ENCODE results near the gene SLC25A38. TPM values are rescaled to one million over a fixed set of nuclear protein-coding genes. Genes with fewer than 3 reads are reported as not detected.

The SLC25A38 gene
- total RNA-seq, 1 donor from 2014 or later = 21.0 TPM

- Histone ChIP-seq H3K27me3 (ENCODE audit: low read depth) (no peaks in the 10 kb centered on the region), H3K4me3 (no peak overlapping the region), H3K36me3 (peaks cover 12% of the 10 kb centered on the region), H3K27ac (replicated peaks) (no peak overlapping the region), H3K9me3 (replicated peaks) (no peaks in the 10 kb centered on the region), H3K4me1 (peaks cover 54% of the 10 kb centered on the region)
- DNase-seq = no peak
- TF ChIP-seq, protein P1, sequence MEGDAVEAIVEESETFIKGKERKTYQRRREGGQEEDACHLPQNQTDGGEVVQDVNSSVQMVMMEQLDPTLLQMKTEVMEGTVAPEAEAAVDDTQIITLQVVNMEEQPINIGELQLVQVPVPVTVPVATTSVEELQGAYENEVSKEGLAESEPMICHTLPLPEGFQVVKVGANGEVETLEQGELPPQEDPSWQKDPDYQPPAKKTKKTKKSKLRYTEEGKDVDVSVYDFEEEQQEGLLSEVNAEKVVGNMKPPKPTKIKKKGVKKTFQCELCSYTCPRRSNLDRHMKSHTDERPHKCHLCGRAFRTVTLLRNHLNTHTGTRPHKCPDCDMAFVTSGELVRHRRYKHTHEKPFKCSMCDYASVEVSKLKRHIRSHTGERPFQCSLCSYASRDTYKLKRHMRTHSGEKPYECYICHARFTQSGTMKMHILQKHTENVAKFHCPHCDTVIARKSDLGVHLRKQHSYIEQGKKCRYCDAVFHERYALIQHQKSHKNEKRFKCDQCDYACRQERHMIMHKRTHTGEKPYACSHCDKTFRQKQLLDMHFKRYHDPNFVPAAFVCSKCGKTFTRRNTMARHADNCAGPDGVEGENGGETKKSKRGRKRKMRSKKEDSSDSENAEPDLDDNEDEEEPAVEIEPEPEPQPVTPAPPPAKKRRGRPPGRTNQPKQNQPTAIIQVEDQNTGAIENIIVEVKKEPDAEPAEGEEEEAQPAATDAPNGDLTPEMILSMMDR (IDR thresholded peaks at IDR 0.05; ENCODE audit: borderline replicate concordance) = no peak
- intact Hi-C loops (cut with micrococcal nuclease) = no loop called here
These were observed 2.4 kb downstream of the SLC25A38 start for GRCh38 chr3:39385456-39386090.

DNA sequence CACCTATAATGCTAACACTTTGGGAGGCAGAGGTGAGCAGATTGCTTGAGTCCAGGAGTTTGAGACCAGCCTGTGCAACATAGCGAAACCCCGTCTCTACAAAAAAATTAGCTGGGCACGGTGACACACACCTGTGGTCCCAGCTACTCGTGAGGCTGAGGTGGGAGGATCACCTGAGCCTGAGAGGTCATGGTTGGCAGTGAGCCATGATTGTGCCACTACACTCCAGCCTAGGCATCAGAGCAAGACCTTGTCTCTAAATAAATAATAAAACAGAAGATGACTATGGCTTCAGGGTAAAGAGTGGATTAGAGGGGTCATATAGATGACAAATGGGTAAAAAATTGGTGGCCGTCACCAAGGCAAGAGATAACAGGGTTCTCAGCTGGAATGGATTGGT is 3.1 kb downstream of the SLC25A38 start:
- peaks cover 54% of the 10 kb centered on the region for H3K4me1 ChIP-seq
- H3K9me3 ChIP-seq (replicated peaks) = no peaks in the 10 kb centered on the region
- peaks cover 19% of the 10 kb centered on the region for H3K36me3 ChIP-seq
- intact Hi-C loops (cut with micrococcal nuclease) = no loop called here
- TF ChIP-seq, protein P1 (IDR thresholded peaks at IDR 0.05; ENCODE audit: borderline replicate concordance) = no peak
- no peak overlapping the region for H3K27ac ChIP-seq (replicated peaks)
- no peak for DNase-seq
- no peaks in the 10 kb centered on the region for H3K27me3 ChIP-seq (ENCODE audit: low read depth)
- H3K4me3 ChIP-seq = no peak overlapping the region

DNA sequence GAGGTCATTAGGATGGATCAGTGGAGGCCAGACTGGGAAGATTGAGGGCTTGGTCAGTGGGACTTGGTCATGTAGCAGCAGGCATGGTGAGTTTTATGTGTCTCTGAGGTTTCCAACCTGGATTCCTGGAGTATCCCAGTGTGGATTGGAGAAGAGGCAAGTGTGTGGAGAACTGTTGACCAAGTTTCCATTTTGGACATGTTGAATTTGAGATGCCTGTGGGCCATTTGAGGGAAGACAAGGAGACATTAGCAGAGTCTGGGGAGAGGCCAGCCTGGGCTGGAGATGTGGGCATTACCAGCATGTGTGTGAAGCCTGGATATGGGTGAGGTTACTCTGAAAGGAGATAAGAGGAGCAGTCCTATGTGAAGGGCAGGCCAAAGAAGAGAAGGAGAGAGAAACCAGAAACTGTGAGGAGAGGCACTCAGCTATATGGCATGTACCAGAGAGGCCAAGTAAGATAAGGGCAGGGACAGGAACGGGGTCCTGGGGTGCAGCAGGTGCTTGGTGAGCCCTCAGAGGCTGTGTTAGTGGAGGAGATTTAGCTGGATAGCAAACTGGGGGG is 4.3 kb downstream of the SLC25A38 start:
- no peak for DNase-seq
- H3K4me1 ChIP-seq = peaks cover 53% of the 10 kb centered on the region
- H3K27ac ChIP-seq (replicated peaks) = no peak overlapping the region
- no peaks in the 10 kb centered on the region for H3K9me3 ChIP-seq (replicated peaks)
- TF ChIP-seq, protein P1 (IDR thresholded peaks at IDR 0.05; ENCODE audit: borderline replicate concordance) = no peak
- intact Hi-C loops (cut with micrococcal nuclease) = no loop called here
- H3K27me3 ChIP-seq (ENCODE audit: low read depth) = no peaks in the 10 kb centered on the region
- H3K4me3 ChIP-seq = no peak overlapping the region
- peaks cover 31% of the 10 kb centered on the region for H3K36me3 ChIP-seq

- intact Hi-C loops (cut with micrococcal nuclease) = no loop called here
- Histone ChIP-seq H3K4me3 (no peak overlapping the region), H3K36me3 (peaks cover 38% of the 10 kb centered on the region), H3K27ac (replicated peaks) (no peak overlapping the region), H3K9me3 (replicated peaks) (no peaks in the 10 kb centered on the region), H3K4me1 (peaks cover 46% of the 10 kb centered on the region), H3K27me3 (ENCODE audit: low read depth) (no peaks in the 10 kb centered on the region)
- DNase-seq = no peak
- TF ChIP-seq, protein P1 (IDR thresholded peaks at IDR 0.05; ENCODE audit: borderline replicate concordance) = no peak
These were observed 5.0 kb downstream of the SLC25A38 start for GRCh38 chr3:39388153-39388552.

DNA sequence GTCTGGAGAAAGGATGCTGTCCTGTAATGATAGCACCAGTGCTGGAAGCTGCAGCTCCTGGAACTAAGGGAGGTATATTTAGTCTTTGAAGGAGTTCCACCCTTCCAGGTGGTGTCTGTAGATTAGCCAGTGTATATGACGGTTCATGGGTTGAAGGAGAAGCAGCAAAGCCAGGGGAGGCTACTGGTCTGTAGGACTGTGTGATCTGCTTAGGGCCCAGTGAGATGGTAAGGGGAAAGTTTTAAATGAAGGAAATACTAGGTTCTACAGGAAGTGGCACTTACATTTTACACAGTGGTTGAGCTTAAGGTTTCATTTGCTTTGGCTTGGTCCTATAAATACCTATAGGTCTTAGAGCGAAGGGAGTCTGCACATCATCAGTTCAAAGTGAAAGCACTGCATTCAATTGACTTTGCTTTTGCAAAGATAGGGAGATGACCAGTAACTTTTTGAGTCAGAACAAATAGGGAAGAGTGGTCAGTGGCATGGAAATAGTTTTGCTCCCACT is 5.6 kb downstream of the SLC25A38 start:
- Histone ChIP-seq H3K27ac (replicated peaks) (no peak overlapping the region), H3K9me3 (replicated peaks) (no peaks in the 10 kb centered on the region), H3K27me3 (ENCODE audit: low read depth) (no peaks in the 10 kb centered on the region), H3K4me3 (no peak overlapping the region), H3K36me3 (peaks cover 44% of the 10 kb centered on the region), H3K4me1 (peaks cover 40% of the 10 kb centered on the region)
- intact Hi-C loops (cut with micrococcal nuclease) = no loop called here
- TF ChIP-seq, protein P1 (IDR thresholded peaks at IDR 0.05; ENCODE audit: borderline replicate concordance) = no peak
- no peak for DNase-seq
